Activated CD4-positive, alpha-beta memory T cell treated with anti-CD3 and anti-CD28 coated beads, Interleukin-2, amount 10 ng/mL, durations not matched to agents 7 days and 5 days (primary cell): Measurements from ENCODE around the gene FTO. TPM values are rescaled to one million over a fixed set of nuclear protein-coding genes. Genes with fewer than 3 reads are reported as not detected.

ENCODE experiments used
- CTCF ChIA-PET: fragments of 350-600 bp; sonication (Branson Sonifier 250); formaldehyde crosslinking; loops from one replicate; lab custom pipeline; 2021; ENCODE audit warnings: antibody characterized with exemption, inconsistent platforms; lab: Charles Lee
- POLR2A ChIA-PET: fragments of 350-600 bp; sonication (Branson Sonifier 250); formaldehyde crosslinking; loops from one replicate; lab custom pipeline; 2021; ENCODE audit warnings: antibody characterized with exemption; lab: Charles Lee
- DNase-seq: peaks from one replicate; pipeline ENCODE4 v3.0.0-alpha.2; 2020
- H3K27ac Mint-ChIP-seq: one replicate; pipeline ENCODE4 v1.8.0; 2021; ENCODE audit warnings: mild to moderate bottlenecking, mixed read lengths
- H3K27me3 Mint-ChIP-seq: one replicate; pipeline ENCODE4 v1.8.0; 2021; ENCODE audit warnings: mixed read lengths
- H3K36me3 Mint-ChIP-seq: one replicate; pipeline ENCODE4 v1.8.0; 2021; ENCODE audit warnings: low read depth, mixed read lengths
- H3K4me1 Mint-ChIP-seq: one replicate; pipeline ENCODE4 v1.8.0; 2021; ENCODE audit warnings: mixed read lengths
- H3K4me3 Mint-ChIP-seq: one replicate; pipeline ENCODE4 v1.8.0; 2021; ENCODE audit warnings: mild to moderate bottlenecking, mixed read lengths
- H3K9me3 Mint-ChIP-seq: one replicate; pipeline ENCODE4 v1.8.0; 2021; ENCODE audit warnings: mixed read lengths
- total RNA-seq, 2 experiments: library from RNA; stranded (reverse); gene quantifications; one replicate each; pipeline ENCODE4 v1.2.3, GENCODE V29; 2021

Gene FTO
- total RNA-seq, 2 experiments from 2014 or later = 48.1 to 48.5 TPM

DNA sequence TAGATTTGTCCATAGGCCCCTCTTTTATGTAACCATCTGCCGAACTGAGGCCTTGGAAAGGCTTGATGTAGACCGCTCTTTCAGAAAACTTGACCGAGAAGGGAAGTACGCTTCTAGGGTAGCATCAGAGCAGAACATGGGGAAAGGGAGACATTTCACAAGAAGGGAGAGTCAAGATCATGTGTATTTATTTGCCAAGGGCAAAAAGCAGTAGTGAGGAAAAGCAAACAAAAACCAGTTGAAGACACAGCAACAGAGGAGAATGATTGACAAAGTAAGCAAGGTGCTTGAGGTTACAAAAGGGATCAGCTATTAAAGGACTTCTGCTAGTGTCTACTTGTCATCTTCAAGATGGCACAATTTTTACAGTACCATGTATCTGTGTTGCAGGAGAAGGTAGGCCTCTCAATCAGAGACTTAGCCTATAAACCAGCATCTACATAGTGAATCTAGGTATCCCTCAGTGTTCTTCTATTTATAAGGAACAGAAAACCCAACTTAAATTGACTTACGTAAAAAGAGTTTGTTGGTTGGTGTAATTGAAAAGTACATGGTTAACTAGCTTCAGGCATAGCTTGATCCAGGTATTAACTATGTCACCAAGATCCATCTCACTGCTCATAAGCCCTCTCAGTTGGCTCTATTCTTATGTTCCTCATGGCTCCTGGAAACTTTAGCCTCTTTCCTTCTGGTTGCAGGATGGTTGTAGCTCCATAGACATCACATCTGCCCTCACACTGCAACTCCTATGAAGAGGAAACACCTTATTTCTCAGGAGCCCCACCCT, 294.3 kb downstream of the FTO start:
- Mint-ChIP-seq H3K27ac (no peak overlapping the region), H3K36me3 (no peaks in the 10 kb centered on the region), H3K9me3 (no peaks in the 10 kb centered on the region), H3K27me3 (no peaks in the 10 kb centered on the region), H3K4me1 (no peaks in the 10 kb centered on the region), H3K4me3 (no peak overlapping the region)
- ChIA-PET POLR2A (no interaction called here), CTCF (no interaction called here)
- no peak for DNase-seq

DNA sequence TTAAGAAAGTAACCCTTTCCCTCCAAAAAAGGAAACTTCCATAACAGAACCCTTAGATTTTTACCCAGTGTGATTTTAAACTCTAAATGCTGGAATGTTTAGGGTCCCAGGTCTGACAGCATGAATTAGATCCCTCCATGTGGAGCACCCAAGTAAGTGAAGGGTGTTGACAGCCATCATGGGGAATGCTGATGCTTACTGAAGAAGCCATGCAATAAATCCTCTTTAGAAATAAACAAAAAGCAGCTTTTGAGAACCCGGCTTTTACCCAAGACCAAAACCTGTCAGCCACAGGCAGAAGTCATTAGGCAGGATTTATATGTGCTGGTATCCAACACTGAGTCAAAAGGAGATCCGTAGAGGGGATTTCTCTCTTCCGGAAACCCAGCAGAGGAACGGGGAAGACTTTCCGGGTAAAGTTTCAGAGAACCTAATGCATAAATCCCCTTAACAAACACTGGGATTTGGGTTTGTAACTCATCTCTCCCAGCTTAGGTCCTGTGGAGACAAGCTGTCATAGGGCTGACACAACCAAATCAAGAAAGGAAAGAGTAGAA, 295.1 kb downstream of the FTO start:
- no peaks in the 10 kb centered on the region for H3K27me3 Mint-ChIP-seq
- no peaks in the 10 kb centered on the region for H3K9me3 Mint-ChIP-seq
- no peak overlapping the region for H3K4me3 Mint-ChIP-seq

DNA sequence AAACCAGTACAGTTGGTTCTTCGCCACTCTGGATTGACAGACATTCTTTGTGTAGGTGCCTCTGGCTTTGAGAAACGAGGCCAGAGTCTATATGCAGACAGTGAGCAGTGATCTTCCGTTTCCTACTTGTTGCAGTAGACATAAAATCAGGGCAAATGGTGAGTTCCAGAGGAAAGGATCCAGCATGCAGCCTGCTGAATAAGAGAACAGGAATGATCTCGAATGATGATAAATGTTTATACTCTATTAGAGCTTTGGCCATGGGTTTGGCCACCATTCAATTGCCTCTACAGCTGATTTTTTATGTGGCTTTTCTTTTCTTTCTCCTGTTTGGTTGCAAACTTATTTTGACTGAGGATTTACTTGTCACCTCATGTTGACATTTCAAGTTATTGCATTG, 295.9 kb downstream of the FTO start:
- Mint-ChIP-seq H3K27me3 (no peaks in the 10 kb centered on the region), H3K36me3 (no peaks in the 10 kb centered on the region), H3K9me3 (no peaks in the 10 kb centered on the region)

More for the DNA sequence above, 295.1 kb downstream of the FTO start:
- CTCF ChIA-PET = no interaction called here
- POLR2A ChIA-PET = no interaction called here
- Mint-ChIP-seq H3K4me1 (no peaks in the 10 kb centered on the region), H3K36me3 (no peaks in the 10 kb centered on the region), H3K27ac (no peak overlapping the region)
- DNase-seq = no peak

DNA sequence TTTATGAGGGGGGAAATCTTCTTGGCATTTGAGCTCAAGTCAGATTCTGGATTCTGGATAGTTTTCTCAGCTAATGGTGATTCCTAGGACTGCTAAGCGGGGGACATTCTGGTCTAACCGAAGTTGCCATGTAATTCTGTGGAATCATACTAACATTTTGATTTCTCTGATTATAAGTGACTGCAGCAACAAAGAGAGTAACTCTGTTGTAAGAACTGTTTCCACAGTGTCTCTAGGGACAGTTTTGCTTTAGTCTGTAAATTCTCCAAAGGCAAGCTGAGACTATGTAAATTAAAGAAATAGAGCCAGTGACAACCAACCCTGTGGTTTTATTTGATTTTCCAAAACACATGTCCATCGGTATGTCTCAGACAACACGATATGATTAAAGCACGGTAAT, 296.4 kb downstream of the FTO start:
- CTCF ChIA-PET = no interaction called here
- no peaks in the 10 kb centered on the region for H3K4me1 Mint-ChIP-seq
- no peaks in the 10 kb centered on the region for H3K36me3 Mint-ChIP-seq

More for the DNA sequence above, 295.9 kb downstream of the FTO start:
- no peaks in the 10 kb centered on the region for H3K4me1 Mint-ChIP-seq
- CTCF ChIA-PET = no interaction called here
- DNase-seq = no peak
- H3K27ac Mint-ChIP-seq = no peak overlapping the region
- H3K4me3 Mint-ChIP-seq = no peak overlapping the region
- POLR2A ChIA-PET = no interaction called here

DNA sequence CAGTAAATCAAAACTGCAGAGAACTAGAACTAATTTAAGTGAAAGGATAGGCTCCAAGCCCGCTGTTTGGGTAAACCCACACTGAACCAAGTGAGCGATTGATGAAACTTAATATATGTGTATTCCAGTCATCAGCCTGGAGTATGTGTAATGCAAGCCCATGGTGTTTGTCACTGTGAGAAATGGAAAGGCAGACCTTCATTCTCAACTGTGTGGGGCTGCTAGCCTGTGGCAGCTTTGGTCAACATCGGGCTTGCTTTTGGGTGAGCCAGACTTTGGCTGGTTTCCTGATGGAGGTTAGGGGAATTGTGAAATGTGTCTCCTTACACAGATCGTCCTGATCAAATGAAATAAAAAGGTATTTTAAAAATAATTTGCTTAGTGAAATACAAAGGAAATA, 302.7 kb downstream of the FTO start:
- ChIA-PET POLR2A (no interaction called here), CTCF (no interaction called here)
- Mint-ChIP-seq H3K27ac (no peak overlapping the region), H3K27me3 (no peaks in the 10 kb centered on the region), H3K36me3 (no peaks in the 10 kb centered on the region), H3K4me1 (no peaks in the 10 kb centered on the region), H3K4me3 (no peak overlapping the region), H3K9me3 (peaks cover 10% of the 10 kb centered on the region)
- DNase-seq = no peak

More for the DNA sequence above, 296.4 kb downstream of the FTO start:
- no peak for DNase-seq
- POLR2A ChIA-PET = no interaction called here
- Mint-ChIP-seq H3K27me3 (no peaks in the 10 kb centered on the region), H3K4me3 (no peak overlapping the region), H3K9me3 (no peaks in the 10 kb centered on the region), H3K27ac (no peak overlapping the region)

DNA sequence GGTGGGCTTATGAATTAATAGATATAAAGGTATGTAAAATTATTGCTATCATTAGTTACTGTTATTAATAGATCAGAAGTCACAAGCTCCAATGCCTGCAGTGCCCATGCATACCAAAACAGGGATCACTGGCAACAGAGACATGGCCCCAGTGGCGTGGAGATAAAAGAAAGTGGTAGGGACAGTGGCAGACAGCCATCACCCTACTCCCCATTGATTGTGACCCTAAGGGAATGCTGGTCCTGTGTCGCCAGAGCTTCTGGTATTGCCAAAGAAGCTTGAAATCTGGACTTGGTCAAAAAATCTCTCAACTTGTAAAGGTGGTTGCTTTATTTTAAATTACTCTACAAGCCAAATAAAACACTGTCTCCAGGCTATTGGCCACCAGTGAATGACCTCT, 303.5 kb downstream of the FTO start:
- Mint-ChIP-seq H3K9me3 (peaks cover 15% of the 10 kb centered on the region), H3K4me3 (no peak overlapping the region), H3K4me1 (no peaks in the 10 kb centered on the region), H3K27me3 (no peaks in the 10 kb centered on the region), H3K36me3 (no peaks in the 10 kb centered on the region), H3K27ac (no peak overlapping the region)
- no peak for DNase-seq
- CTCF ChIA-PET = no interaction called here
- POLR2A ChIA-PET = no interaction called here

DNA sequence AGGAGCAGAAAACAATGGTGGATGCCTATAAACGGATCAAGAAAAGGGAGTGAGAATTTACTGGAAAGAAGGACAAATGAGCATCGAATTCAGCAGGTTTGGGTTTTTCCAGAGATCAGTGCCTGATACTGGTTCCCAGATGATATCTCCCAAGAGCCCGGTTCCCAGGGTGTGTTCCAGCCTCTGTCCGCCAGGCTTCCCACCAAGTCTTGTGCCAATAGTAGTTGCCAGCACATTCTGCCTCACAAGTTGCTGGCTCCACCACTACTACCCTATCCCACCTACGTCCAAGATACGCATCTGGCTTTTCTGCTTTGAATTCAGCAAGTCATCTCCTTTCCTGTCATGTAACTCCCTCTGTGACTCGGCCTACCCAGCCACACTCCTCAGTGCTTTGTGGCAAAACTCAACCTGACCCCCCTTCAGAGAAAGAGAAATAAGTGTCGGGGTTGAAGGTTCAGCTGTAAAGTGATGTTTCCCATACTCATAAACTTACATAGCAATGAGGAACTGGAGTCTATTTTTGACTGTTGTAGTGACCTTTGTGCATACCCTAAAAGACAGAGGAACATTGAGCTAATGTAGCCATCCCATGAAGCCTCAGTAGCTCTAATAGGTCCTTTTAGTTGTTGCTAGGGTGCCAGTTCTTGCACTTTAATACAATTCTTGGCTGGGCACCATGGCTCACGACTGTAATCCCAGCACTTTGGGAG, 305.7 kb downstream of the FTO start:
- no peak for DNase-seq
- no peaks in the 10 kb centered on the region for H3K27me3 Mint-ChIP-seq
- H3K4me1 Mint-ChIP-seq = no peaks in the 10 kb centered on the region
- H3K4me3 Mint-ChIP-seq = no peak overlapping the region
- H3K36me3 Mint-ChIP-seq = no peaks in the 10 kb centered on the region
- H3K27ac Mint-ChIP-seq = no peak overlapping the region
- ChIA-PET CTCF (no interaction called here), POLR2A (no interaction called here)
- peaks cover 18% of the 10 kb centered on the region for H3K9me3 Mint-ChIP-seq

DNA sequence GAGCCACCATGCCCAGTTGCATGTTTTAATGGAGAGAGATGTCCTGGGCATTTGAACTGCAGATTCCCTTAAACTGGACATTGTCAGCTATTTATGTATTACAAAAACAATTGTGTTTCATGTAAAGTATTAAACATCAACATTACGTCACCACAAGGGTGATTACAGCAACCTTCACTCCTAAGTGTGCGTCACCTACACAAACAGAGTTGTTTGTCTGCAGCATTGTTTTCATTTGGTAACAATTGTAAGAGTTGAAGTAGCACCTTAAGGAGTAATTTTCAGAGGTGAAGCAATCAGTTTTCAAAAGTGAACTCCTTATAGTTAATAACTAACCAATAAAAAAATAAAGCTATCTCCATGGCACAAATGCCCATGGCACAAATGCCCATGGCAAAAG, 311.2 kb downstream of the FTO start:
- no peak for DNase-seq

DNA sequence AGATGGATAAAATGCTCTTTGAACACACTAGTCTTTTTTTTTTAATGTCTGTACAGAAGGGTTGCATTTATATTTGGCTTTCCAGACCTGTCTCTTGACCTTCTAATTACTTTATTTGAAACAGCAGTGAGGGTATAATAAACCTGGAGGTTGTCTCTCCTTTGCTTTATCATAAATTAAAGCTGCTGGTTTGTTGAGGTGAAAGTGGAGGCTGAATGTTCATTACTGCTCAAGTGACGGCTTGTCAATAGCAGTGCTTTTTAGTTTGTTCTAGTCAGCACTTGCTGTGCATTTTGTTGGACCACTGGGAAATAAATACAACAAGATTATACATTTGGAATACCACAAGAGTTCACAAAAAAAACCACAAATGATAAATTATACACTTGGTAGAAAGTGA, 318.4 kb downstream of the FTO start:
- DNase-seq = no peak
- Mint-ChIP-seq H3K9me3 (peaks cover 2% of the 10 kb centered on the region), H3K27me3 (no peaks in the 10 kb centered on the region), H3K36me3 (no peaks in the 10 kb centered on the region), H3K27ac (no peak overlapping the region), H3K4me1 (no peaks in the 10 kb centered on the region), H3K4me3 (no peak overlapping the region)
- POLR2A ChIA-PET = no interaction called here
- CTCF ChIA-PET = no interaction called here

More for the DNA sequence above, 311.2 kb downstream of the FTO start:
- Mint-ChIP-seq H3K27me3 (no peaks in the 10 kb centered on the region), H3K4me1 (no peaks in the 10 kb centered on the region), H3K36me3 (no peaks in the 10 kb centered on the region), H3K9me3 (peaks cover 14% of the 10 kb centered on the region), H3K27ac (no peak overlapping the region), H3K4me3 (no peak overlapping the region)
- POLR2A ChIA-PET = no interaction called here
- CTCF ChIA-PET = no interaction called here

DNA sequence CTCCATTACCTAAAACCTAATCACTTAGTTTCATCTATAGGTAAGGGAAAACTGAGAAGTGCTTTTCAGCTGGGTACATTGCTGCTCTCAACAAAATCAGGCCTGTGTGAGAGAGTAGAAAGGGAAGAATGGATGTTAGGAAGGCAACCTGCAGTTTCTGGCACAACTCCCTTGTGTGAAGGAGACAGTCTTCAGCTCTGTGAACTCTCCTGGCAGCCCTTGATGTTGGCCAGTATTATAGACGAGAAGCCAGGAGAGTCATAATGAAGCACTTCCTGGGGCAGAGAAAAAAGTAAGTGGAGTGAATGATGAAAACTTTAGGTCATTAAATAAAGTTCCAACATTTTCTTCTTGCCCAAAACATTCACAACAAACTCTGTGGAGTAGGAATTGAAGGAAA, 322.5 kb downstream of the FTO start:
- Mint-ChIP-seq H3K36me3 (peaks cover 4% of the 10 kb centered on the region), H3K4me1 (peaks cover 4% of the 10 kb centered on the region), H3K9me3 (peaks cover 7% of the 10 kb centered on the region), H3K27ac (no peak overlapping the region), H3K4me3 (no peak overlapping the region), H3K27me3 (no peaks in the 10 kb centered on the region)
- ChIA-PET CTCF (no interaction called here), POLR2A (no interaction called here)
- no peak for DNase-seq

DNA sequence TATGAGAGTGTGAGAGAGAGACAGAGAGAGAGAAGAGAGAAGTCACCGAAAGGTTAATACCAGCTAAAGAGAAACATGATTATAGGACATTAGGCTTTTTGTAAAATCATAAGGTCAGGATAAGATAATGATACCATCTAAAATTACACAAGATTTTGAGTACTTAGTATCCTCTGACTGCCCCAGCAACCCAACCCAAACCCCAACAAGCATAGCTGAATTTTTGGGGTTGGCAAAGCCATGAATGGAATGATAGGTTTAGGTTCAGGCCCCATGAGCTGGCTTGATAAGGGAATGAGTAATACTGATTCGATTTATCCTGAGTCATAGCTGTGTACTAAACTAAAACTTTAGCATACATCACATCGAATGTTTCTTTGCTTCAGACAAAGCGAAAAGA, 323.1 kb downstream of the FTO start:
- CTCF ChIA-PET = no interaction called here
- H3K4me3 Mint-ChIP-seq = no peak overlapping the region
- no peaks in the 10 kb centered on the region for H3K27me3 Mint-ChIP-seq
- no peak for DNase-seq
- no peak overlapping the region for H3K27ac Mint-ChIP-seq
- H3K36me3 Mint-ChIP-seq = peaks cover 10% of the 10 kb centered on the region
- H3K9me3 Mint-ChIP-seq = peaks cover 12% of the 10 kb centered on the region
- POLR2A ChIA-PET = no interaction called here
- H3K4me1 Mint-ChIP-seq = peaks cover 5% of the 10 kb centered on the region

DNA sequence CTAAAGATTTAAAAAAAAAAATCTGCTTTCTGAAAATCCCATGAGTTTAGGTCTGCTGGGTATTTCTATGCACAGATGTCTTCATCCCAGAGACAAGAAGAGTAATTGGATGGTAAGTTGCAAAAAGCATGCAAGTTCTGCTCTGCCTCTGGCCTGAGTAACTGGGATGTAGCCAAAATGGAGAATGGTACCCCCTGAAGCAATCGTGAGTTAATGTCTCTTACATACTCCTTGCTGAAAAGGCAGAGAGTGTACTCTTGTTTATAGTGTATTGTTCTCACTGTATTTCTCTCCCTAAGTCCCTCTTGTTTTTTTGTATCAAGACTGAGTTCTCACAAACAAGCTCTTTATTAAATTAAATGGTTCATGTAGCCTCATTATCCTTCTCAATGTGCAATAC, 323.6 kb downstream of the FTO start:
- ChIA-PET CTCF (no interaction called here), POLR2A (no interaction called here)
- no peak for DNase-seq
- no peak overlapping the region for H3K4me3 Mint-ChIP-seq
- H3K27me3 Mint-ChIP-seq = no peaks in the 10 kb centered on the region
- no peak overlapping the region for H3K27ac Mint-ChIP-seq
- peaks cover 5% of the 10 kb centered on the region for H3K4me1 Mint-ChIP-seq
- H3K36me3 Mint-ChIP-seq = peaks cover 10% of the 10 kb centered on the region
- peaks cover 12% of the 10 kb centered on the region for H3K9me3 Mint-ChIP-seq

DNA sequence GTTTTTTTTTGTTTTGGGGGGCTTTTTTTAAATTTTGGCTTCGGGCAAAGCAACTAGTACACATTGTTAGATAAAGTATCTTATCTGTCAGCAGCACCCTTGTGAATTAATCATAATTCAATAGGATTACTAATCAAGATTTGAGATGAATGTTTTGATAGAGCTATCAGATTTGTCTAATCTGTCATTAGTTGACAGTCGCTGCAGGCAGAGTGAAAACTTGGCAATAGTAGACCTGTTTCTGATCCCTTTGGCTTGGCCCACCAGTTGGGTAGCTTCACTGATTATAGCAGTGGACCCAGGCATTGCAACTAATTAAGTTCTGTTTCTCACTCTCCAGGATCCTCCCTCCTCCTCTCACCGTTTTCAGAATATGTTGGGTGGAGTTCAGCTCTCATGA, 324.0 kb downstream of the FTO start:
- Mint-ChIP-seq H3K27ac (no peak overlapping the region), H3K9me3 (peaks cover 12% of the 10 kb centered on the region), H3K27me3 (no peaks in the 10 kb centered on the region), H3K4me3 (no peak overlapping the region), H3K36me3 (peaks cover 12% of the 10 kb centered on the region), H3K4me1 (peaks cover 5% of the 10 kb centered on the region)
- ChIA-PET POLR2A (no interaction called here), CTCF (no interaction called here)
- no peak for DNase-seq
